ENCODE measurements around the gene C6. TPM values are rescaled to one million over a fixed set of nuclear protein-coding genes. Genes with fewer than 3 reads are reported as not detected.
A peak's percentile ranks its signal among the peaks of the same experiment; 100 is the strongest.

Gene C6
- total RNA-seq, 4 donors from 2014 or later: 1.7 to 6.3 (median 3.1) TPM

GRCh38 chr5:41219658-41220269, 6.4 kb upstream of the C6 start:
- H3K27me3 ChIP-seq: no peaks in the 10 kb centered on the region
- intact Hi-C loops (cut with DNase I): no loop called here
- H3K4me1 ChIP-seq: peaks cover 6 to 30% (median 14%) of the 10 kb centered on the region in 4 donors
- TF ChIP-seq POLR2A (IDR thresholded peaks at IDR 0.05; ENCODE audit: low read depth): no peak
- TF ChIP-seq CTCF (IDR thresholded peaks at IDR 0.05): no peak
- H3K4me3 ChIP-seq: no peak overlapping the region
- no peaks in the 10 kb centered on the region for H3K9me3 ChIP-seq
- peak overlapping the region; percentile 39 to 67 (median 58) for H3K27ac ChIP-seq (replicated peaks in 1 of 4)
- no peaks in the 10 kb centered on the region for H3K36me3 ChIP-seq
- no peak for DNase-seq (ENCODE audit: extremely low spot score)
- 27% methylated on average over 2 of the region's 2 CpGs for WGBS

GRCh38 chr5:41218929-41219657, 5.8 kb upstream of the C6 start:
- Histone ChIP-seq H3K27ac (replicated peaks in 1 of 4) (peak overlapping the region; percentile 39 to 67 (median 58)), H3K27me3 (no peaks in the 10 kb centered on the region), H3K9me3 (no peaks in the 10 kb centered on the region), H3K36me3 (no peaks in the 10 kb centered on the region), H3K4me3 (no peak overlapping the region), H3K4me1 (peaks cover 6 to 30% (median 14%) of the 10 kb centered on the region in 4 donors)
- TF ChIP-seq POLR2A (IDR thresholded peaks at IDR 0.05; ENCODE audit: low read depth) (no peak), EP300 (IDR thresholded peaks at IDR 0.05) (no peak), CTCF (IDR thresholded peaks at IDR 0.05) (no peak), POLR2AphosphoS5 (IDR thresholded peaks at IDR 0.05) (no peak)
- 52% methylated on average over 1 of the region's 1 CpG for WGBS
- no peak for DNase-seq (ENCODE audit: extremely low spot score)
- intact Hi-C loops (cut with DNase I): no loop called here

GRCh38 chr5:41214182-41214581, 850 bp upstream of the C6 start:
- TF ChIP-seq POLR2A (IDR thresholded peaks at IDR 0.05; ENCODE audit: low read depth) (no peak), EP300 (IDR thresholded peaks at IDR 0.05) (no peak), CTCF (IDR thresholded peaks at IDR 0.05) (no peak), POLR2AphosphoS5 (IDR thresholded peaks at IDR 0.05) (no peak)
- Histone ChIP-seq H3K9me3 (peaks cover 0 to 6% (median 0%) of the 10 kb centered on the region in 4 donors), H3K27me3 (no peaks in the 10 kb centered on the region), H3K36me3 (no peaks in the 10 kb centered on the region), H3K4me1 (peaks cover 3 to 9% (median 6%) of the 10 kb centered on the region in 4 donors), H3K27ac (replicated peaks in 1 of 4) (no peak overlapping the region), H3K4me3 (no peak overlapping the region)
- DNase-seq (ENCODE audit: extremely low spot score): no peak
- intact Hi-C loops (cut with DNase I): no loop called here

GRCh38 chr5:41212935-41213334, 397 bp downstream of the C6 start:
- Histone ChIP-seq H3K9me3 (peaks cover 0 to 6% (median 0%) of the 10 kb centered on the region in 4 donors), H3K27me3 (no peaks in the 10 kb centered on the region), H3K4me3 (no peak overlapping the region), H3K27ac (replicated peaks in 1 of 4) (no peak overlapping the region), H3K36me3 (no peaks in the 10 kb centered on the region), H3K4me1 (no peaks in the 10 kb centered on the region)
- intact Hi-C loops (cut with DNase I): no loop called here
- TF ChIP-seq EP300 (IDR thresholded peaks at IDR 0.05) (no peak), POLR2AphosphoS5 (IDR thresholded peaks at IDR 0.05) (no peak), POLR2A (IDR thresholded peaks at IDR 0.05; ENCODE audit: low read depth) (no peak), CTCF (IDR thresholded peaks at IDR 0.05) (no peak)
- 70% methylated on average over 1 of the region's 1 CpG for WGBS
- no peak for DNase-seq (ENCODE audit: extremely low spot score)
